Hepatocyte (in vitro differentiated cells): ENCODE data around the gene TIGD1. TPM values are rescaled to one million over a fixed set of nuclear protein-coding genes. Genes with fewer than 3 reads are reported as not detected.

ENCODE experiments used
- DNase-seq: peaks from one replicate; pipeline ENCODE4 v3.0.0-alpha.2; 2016; ENCODE audit warnings: low spot score
- H2AFZ ChIP-seq: fragments of 200-600 bp; sonication (generic); 2 replicates; pipeline ENCODE4 v1.6.0; 2016; ENCODE audit warnings: antibody characterized with exemption, mild to moderate bottlenecking
- H3K27ac ChIP-seq: fragments of 200-600 bp; sonication (generic); 2 replicates; pipeline ENCODE4 v1.5.1; 2016; ENCODE audit warnings: mild to moderate bottlenecking
- H3K27me3 ChIP-seq: fragments of 200-600 bp; sonication (generic); 2 replicates; pipeline ENCODE4 v1.6.1; 2016
- H3K36me3 ChIP-seq: fragments of 200-600 bp; sonication (generic); replicated peaks from 2 replicates; pipeline ENCODE4 v1.5.1; 2016; ENCODE audit warnings: low read depth; ENCODE audit not compliant: insufficient read depth
- H3K4me1 ChIP-seq: fragments of 200-600 bp; sonication (generic); 2 replicates; pipeline ENCODE4 v1.5.1; 2016; ENCODE audit warnings: mild to moderate bottlenecking, moderate library complexity; ENCODE audit not compliant: insufficient read depth
- H3K4me2 ChIP-seq: fragments of 200-600 bp; sonication (generic); 2 replicates; pipeline ENCODE4 v1.6.0; 2016
- H3K4me3 ChIP-seq: fragments of 200-600 bp; sonication (generic); 2 replicates; pipeline ENCODE4 v1.5.1; 2016; ENCODE audit warnings: mild to moderate bottlenecking
- H3K79me2 ChIP-seq: fragments of 200-600 bp; sonication (generic); 2 replicates; pipeline ENCODE4 v1.6.0; 2017; ENCODE audit warnings: mild to moderate bottlenecking
- H3K9me2 ChIP-seq: fragments of 200-600 bp; sonication (generic); replicated peaks from 2 replicates; pipeline ENCODE4 v1.6.0; 2017; ENCODE audit warnings: mild to moderate bottlenecking; ENCODE audit not compliant: insufficient read depth
- H3K9me3 ChIP-seq: fragments of 200-600 bp; sonication (generic); 2 replicates; pipeline ENCODE4 v1.5.1; 2016; ENCODE audit warnings: low read depth, mild to moderate bottlenecking
- H4K20me1 ChIP-seq: fragments of 200-600 bp; sonication (generic); 2 replicates; pipeline ENCODE4 v1.6.0; 2016; ENCODE audit warnings: mild to moderate bottlenecking; ENCODE audit not compliant: insufficient read depth, poor library complexity, severe bottlenecking
- CTCF ChIP-seq: fragments of 200-600 bp; sonication (generic); IDR thresholded peaks from 2 replicates; pipeline ENCODE4 v1.5.1; 2016; ENCODE audit warnings: antibody characterized with exemption, mild to moderate bottlenecking; ENCODE audit not compliant: poor library complexity
- EZH2 ChIP-seq: fragments of 200-600 bp; sonication (generic); IDR thresholded peaks from 2 replicates; pipeline ENCODE4 v1.6.1; 2016; ENCODE audit warnings: antibody characterized with exemption, mild to moderate bottlenecking, borderline replicate concordance
- EZH2phosphoT487 ChIP-seq: fragments of 200-600 bp; sonication (generic); IDR thresholded peaks from one replicate; pipeline ENCODE4 v1.6.1; 2018; ENCODE audit warnings: antibody characterized with exemption, mild to moderate bottlenecking, low read depth, moderate library complexity; ENCODE audit not compliant: unreplicated experiment, severe bottlenecking
- WGBS: methylation state at CpG from one replicate; pipeline ENCODE4 v1.1.6; 2016; ENCODE audit warnings: low lambda C conversion rate; ENCODE audit errors: missing lambda C conversion rate; 5-methylcytosine and 5-hydroxymethylcytosine counted together
- polyA plus RNA-seq: library from polyadenylated mRNA; unstranded; fragments of >200 nt; fragmentation: Nextera tagmentation; extraction: Ambion mirVana; gene quantifications from 2 replicates; pipeline ENCODE4 v1.2.1, GENCODE V29; 2016
- total RNA-seq: library from RNA; depleted of rRNA; stranded (reverse); fragments of >200 nt; gene quantifications from 2 replicates; pipeline ENCODE4 v1.2.3, GENCODE V29; 2014

TIGD1 gene
- total and polyA plus RNA-seq, 2 experiments from 2014 or later, result 6.2 to 9.1 TPM

DNA sequence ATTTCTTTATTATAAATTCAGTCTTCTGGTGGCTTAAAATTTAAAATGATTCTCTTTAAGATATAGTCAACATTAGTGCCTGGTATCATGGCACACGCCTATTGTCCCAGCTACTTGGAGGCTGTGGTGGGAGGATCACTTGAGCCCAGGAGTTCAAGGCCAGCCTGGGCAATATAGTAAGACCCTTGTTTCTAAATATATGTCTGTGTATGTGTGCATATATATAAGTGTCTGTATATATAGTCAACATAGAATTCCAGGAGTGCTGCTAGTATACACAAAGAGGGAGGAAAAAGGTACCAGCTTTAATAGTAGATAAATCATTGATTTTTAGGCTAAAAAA, 25.0 kb upstream of the TIGD1 start:
- H3K27ac ChIP-seq, result no peak overlapping the region
- no peak for TF ChIP-seq EZH2
- no peak for TF ChIP-seq EZH2phosphoT487
- no peak for TF ChIP-seq CTCF
- H3K9me3 ChIP-seq, result no peaks in the 10 kb centered on the region
- no peaks in the 10 kb centered on the region for H3K36me3 ChIP-seq
- no peak for DNase-seq
- no peak overlapping the region for H3K4me2 ChIP-seq
- H3K27me3 ChIP-seq, result no peaks in the 10 kb centered on the region
- 100% methylated on average over 1 of the region's 1 CpG for WGBS
- no peak overlapping the region for H2AFZ ChIP-seq
- no peaks in the 10 kb centered on the region for H3K79me2 ChIP-seq
- H4K20me1 ChIP-seq, result no peaks in the 10 kb centered on the region
- no peak overlapping the region for H3K4me3 ChIP-seq
- no peaks in the 10 kb centered on the region for H3K9me2 ChIP-seq
- peaks cover 4% of the 10 kb centered on the region for H3K4me1 ChIP-seq

DNA sequence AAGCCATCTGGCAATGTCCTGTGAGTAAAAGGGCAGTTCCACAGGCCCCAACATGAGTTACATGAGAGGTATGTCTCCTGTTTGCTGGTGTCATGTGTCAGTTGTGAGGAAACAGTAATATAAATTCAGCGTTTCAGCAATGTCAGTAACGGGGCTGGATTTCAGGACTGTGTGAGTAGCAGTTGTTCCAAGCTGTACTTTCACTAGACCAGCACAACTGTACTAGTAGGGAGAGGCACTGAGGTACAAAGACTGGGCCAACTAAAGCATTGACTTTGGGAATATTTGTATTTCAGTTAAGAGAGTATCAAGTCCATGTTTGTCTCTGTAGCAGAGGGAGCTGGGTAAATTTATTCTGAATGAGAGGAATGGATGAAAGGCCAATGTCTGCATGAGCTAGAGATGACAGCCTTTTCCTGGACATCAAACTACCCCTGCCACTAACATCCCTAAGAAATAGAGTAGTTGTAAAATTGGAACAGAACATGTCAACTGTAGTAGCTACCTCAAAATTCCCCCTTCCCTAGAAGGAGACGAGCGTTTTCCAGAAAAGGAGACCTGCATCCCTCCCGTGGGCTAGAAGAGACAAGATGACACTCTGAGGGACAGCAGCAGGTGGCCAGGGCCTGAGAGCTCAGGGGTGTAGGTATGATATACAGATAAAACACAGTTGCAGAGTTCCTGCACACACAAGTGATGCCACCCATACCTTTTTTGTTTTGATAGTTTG, 24.5 kb upstream of the TIGD1 start:
- Histone ChIP-seq H3K27me3 (no peaks in the 10 kb centered on the region), H3K36me3 (no peaks in the 10 kb centered on the region), H3K9me2 (no peaks in the 10 kb centered on the region), H3K79me2 (no peaks in the 10 kb centered on the region), H3K27ac (peak overlapping the region; percentile 77), H2AFZ (no peak overlapping the region), H3K4me1 (no peaks in the 10 kb centered on the region), H3K9me3 (no peaks in the 10 kb centered on the region), H3K4me2 (no peak overlapping the region), H3K4me3 (no peak overlapping the region), H4K20me1 (no peaks in the 10 kb centered on the region)
- WGBS, result 74% methylated on average over 5 of the region's 5 CpGs
- DNase-seq, result peak; percentile 20
- no peak for TF ChIP-seq CTCF
- no peak for TF ChIP-seq EZH2
- TF ChIP-seq EZH2phosphoT487, result no peak

- WGBS, result 98% methylated on average over 8 of the region's 8 CpGs
- H3K36me3 ChIP-seq, result no peaks in the 10 kb centered on the region
- peak overlapping the region; percentile 77 for H3K27ac ChIP-seq
- no peaks in the 10 kb centered on the region for H3K9me3 ChIP-seq
- H3K4me3 ChIP-seq, result no peak overlapping the region
- H2AFZ ChIP-seq, result no peak overlapping the region
- no peaks in the 10 kb centered on the region for H4K20me1 ChIP-seq
- TF ChIP-seq CTCF (no peak), EZH2 (no peak), EZH2phosphoT487 (no peak)
- H3K4me1 ChIP-seq, result no peaks in the 10 kb centered on the region
- H3K79me2 ChIP-seq, result no peaks in the 10 kb centered on the region
- no peak for DNase-seq
- no peak overlapping the region for H3K4me2 ChIP-seq
- no peaks in the 10 kb centered on the region for H3K27me3 ChIP-seq
- H3K9me2 ChIP-seq, result no peaks in the 10 kb centered on the region
Measured at GRCh38 chr2:232573771-232574435, 23.5 kb upstream of the TIGD1 start.
